HepG2 (cell line): ENCODE data around the gene CNR2. TPM values are rescaled to one million over a fixed set of nuclear protein-coding genes. Genes with fewer than 3 reads are reported as not detected.

Experiments used
- CCDC6 ChIP-seq: sonication (generic); formaldehyde crosslinking; IDR thresholded peaks from 2 replicates; pipeline ENCODE4 v1.8.1; 2022; ENCODE audit warnings: mild to moderate bottlenecking, missing genetic modification reagents, moderate library complexity
- JUN ChIP-seq: sonication (generic); formaldehyde crosslinking; IDR thresholded peaks from 2 replicates; pipeline ENCODE4 v1.4.0; 2020; ENCODE audit warnings: mild to moderate bottlenecking, missing genetic modification reagents
- SMAD1 ChIP-seq: sonication (generic); formaldehyde crosslinking; IDR thresholded peaks from 2 replicates; pipeline ENCODE4 v1.4.0; 2020; ENCODE audit warnings: missing genetic modification reagents, low read depth, mild to moderate bottlenecking, borderline replicate concordance
- SMARCE1 ChIP-seq: fragments of 450-650 bp; IDR thresholded peaks from 2 replicates; pipeline ENCODE4 v1.6.1; 2017; ENCODE audit warnings: borderline replicate concordance
- TCF7L2 ChIP-seq: IDR thresholded peaks from 2 replicates; pipeline ENCODE4 v1.6.1; 2011; ENCODE audit warnings: mild to moderate bottlenecking, low read depth, low read length, moderate library complexity
- TGIF2 ChIP-seq: IDR thresholded peaks from 2 replicates; pipeline ENCODE4 v1.6.1; 2016; ENCODE audit warnings: control low read depth, missing compliant biosample characterization
- TOE1 ChIP-seq: sonication (generic); formaldehyde crosslinking; IDR thresholded peaks from 2 replicates; pipeline ENCODE4 v1.4.0; 2020; ENCODE audit warnings: mild to moderate bottlenecking, missing genetic modification reagents
- ZBTB40 ChIP-seq, 2 experiments: fragments of 450-650 bp in 1 of 2; sonication (generic) in 1 of 2; formaldehyde crosslinking in 1 of 2; IDR thresholded peaks; 2 replicates each; pipeline versions ENCODE4 v1.6.1 to v1.8.0; 2016 to 2022; ENCODE audit warnings: antibody characterized with exemption in 1 of 2, mild to moderate bottlenecking in 1 of 2, missing genetic modification reagents in 1 of 2
- ZFP62 ChIP-seq: sonication (generic); formaldehyde crosslinking; IDR thresholded peaks from 2 replicates; pipeline ENCODE4 v1.4.0; 2020; ENCODE audit warnings: missing genetic modification reagents
- ZMAT3 ChIP-seq: sonication (generic); formaldehyde crosslinking; conservative IDR thresholded peaks from 2 replicates; pipeline ENCODE4 v1.7.0; 2021; ENCODE audit warnings: missing genetic modification reagents
- ZMYM2 ChIP-seq: sonication (generic); formaldehyde crosslinking; IDR thresholded peaks from 2 replicates; pipeline ENCODE4 v1.8.0; 2022; ENCODE audit warnings: mild to moderate bottlenecking, missing genetic modification reagents
- ZNF101 ChIP-seq: sonication (generic); formaldehyde crosslinking; IDR thresholded peaks from 2 replicates; pipeline ENCODE4 v1.4.0; 2020; ENCODE audit warnings: mild to moderate bottlenecking, low read depth, missing genetic modification reagents, borderline replicate concordance
- ZNF136 ChIP-seq: sonication (generic); formaldehyde crosslinking; IDR thresholded peaks from 2 replicates; pipeline ENCODE4 v1.8.1; 2022; ENCODE audit warnings: low read depth, mild to moderate bottlenecking, moderate library complexity, missing genetic modification reagents
- ZNF839 ChIP-seq: sonication (generic); formaldehyde crosslinking; IDR thresholded peaks from 2 replicates; pipeline ENCODE4 v1.4.0; 2020; ENCODE audit warnings: missing genetic modification reagents, mild to moderate bottlenecking, borderline replicate concordance
- ZNF850 ChIP-seq: sonication (generic); formaldehyde crosslinking; conservative IDR thresholded peaks from 2 replicates; pipeline ENCODE4 v1.9.0; 2021; ENCODE audit warnings: mild to moderate bottlenecking, missing genetic modification reagents
- polyA plus RNA-seq, 8 experiments: library from polyadenylated mRNA; depleted of rRNA in 3 of 8; stranded (reverse) in 7 of 8; unstranded in 1 of 8; fragments of >200 nt; fragmentation: Illumina TruSeq in 4 of 8; extraction: Trizol in 4 of 8; gene quantifications; 2 replicates each; pipeline versions ENCODE4 v1.2.1 to v1.2.3, GENCODE V29; 2011 to 2016; ENCODE audit warnings: low read depth in 4 of 8, missing spikeins in 1 of 8, mixed read lengths in 1 of 8; ENCODE audit not compliant: insufficient read depth in 1 of 8
- total RNA-seq, 5 experiments: library from RNA; depleted of rRNA; stranded (reverse); fragments of >200 nt; fragmentation: Illumina TruSeq; extraction: Trizol; gene quantifications; 2 replicates each; pipeline ENCODE4 v1.2.3, GENCODE V29; 2016; ENCODE audit warnings: low read depth in 1 of 5
- TF ChIP-seq, protein P1 (sequence below): sonication (generic); formaldehyde crosslinking; IDR thresholded peaks from 2 replicates; pipeline ENCODE4 v1.4.0; 2020; ENCODE audit warnings: missing genetic modification reagents
- TF ChIP-seq, protein P2 (sequence below): IDR thresholded peaks from 2 replicates; pipeline ENCODE4 v1.6.1; 2016; ENCODE audit warnings: missing compliant biosample characterization, missing genetic modification reagents, borderline replicate concordance

CNR2 gene
- total and polyA plus RNA-seq, 2 of the 13 experiments (the other 11 are each of a cell fraction or from before 2014, with no cell fraction given) = not detected

DNA sequence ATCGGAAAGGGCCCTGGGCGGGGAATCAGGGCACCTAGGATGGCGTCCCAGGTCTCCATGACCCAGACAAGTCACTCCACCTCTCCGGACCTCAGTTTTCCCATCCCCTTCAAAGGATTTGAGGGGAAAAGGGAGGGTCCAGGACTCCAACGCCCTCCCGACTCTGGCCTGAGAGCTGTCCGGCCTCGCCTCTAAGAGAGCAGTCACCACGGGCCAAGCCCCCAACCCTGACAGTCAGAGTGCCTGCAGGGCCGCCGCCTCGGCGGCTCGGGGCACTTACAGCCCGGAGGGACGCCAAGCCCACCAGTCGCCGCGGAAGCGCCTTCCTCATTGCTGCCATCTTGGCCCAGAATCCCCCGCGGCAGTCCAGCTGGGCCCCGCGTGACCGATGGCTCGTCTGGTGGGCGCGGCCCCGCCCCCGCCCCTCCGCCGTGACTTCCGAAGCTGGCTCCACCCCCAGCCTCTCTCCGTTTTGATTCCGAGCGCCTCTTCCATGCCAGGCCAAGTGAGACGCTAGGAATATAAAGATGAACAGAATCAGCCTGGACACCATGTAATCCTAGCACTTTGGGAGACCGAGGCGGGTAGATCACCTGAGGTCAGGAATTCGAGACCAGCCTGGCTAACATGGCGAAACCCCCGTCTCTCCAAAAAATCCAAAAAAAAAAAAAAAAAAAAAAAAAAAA is 87.9 kb downstream of the CNR2 start, which contains the start of gene HMGCL (continued):
- TF ChIP-seq ZBTB40 (IDR thresholded peaks at IDR 0.05) (no peak), ZBTB40 (CRISPR knock-in tag; IDR thresholded peaks at IDR 0.05) (peak; percentile 86), ZNF101 (CRISPR knock-in tag) (0 out of 2 replicates have a peak, but pooled peaks have one; percentile 54), ZNF839 (CRISPR knock-in tag) (0 out of 2 replicates have a peak, but pooled peaks have one; percentile 31), SMAD1 (CRISPR knock-in tag) (0 out of 2 replicates have a peak, but pooled peaks have one; percentile 31), ZNF136 (peak; percentile 44; the same call in 1 of the 2 replicates), CCDC6 (CRISPR knock-in tag) (no peak), TGIF2 (CRISPR knock-in tag) (no peak; the same call in 1 of the 2 replicates), ZNF850 (no peak), SMARCE1 (no peak), ZMAT3 (CRISPR knock-in tag) (peak; percentile 77; the same call in 1 of the 2 replicates), TOE1 (CRISPR knock-in tag) (no peak), ZFP62 (no peak), JUN (no peak), TCF7L2 (no peak), ZMYM2 (CRISPR knock-in tag) (no peak)
- TF ChIP-seq, protein P1, sequence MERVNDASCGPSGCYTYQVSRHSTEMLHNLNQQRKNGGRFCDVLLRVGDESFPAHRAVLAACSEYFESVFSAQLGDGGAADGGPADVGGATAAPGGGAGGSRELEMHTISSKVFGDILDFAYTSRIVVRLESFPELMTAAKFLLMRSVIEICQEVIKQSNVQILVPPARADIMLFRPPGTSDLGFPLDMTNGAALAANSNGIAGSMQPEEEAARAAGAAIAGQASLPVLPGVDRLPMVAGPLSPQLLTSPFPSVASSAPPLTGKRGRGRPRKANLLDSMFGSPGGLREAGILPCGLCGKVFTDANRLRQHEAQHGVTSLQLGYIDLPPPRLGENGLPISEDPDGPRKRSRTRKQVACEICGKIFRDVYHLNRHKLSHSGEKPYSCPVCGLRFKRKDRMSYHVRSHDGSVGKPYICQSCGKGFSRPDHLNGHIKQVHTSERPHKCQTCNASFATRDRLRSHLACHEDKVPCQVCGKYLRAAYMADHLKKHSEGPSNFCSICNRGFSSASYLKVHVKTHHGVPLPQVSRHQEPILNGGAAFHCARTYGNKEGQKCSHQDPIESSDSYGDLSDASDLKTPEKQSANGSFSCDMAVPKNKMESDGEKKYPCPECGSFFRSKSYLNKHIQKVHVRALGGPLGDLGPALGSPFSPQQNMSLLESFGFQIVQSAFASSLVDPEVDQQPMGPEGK = peak; percentile 61; the same call in 1 of the 2 replicates
- TF ChIP-seq, protein P2, sequence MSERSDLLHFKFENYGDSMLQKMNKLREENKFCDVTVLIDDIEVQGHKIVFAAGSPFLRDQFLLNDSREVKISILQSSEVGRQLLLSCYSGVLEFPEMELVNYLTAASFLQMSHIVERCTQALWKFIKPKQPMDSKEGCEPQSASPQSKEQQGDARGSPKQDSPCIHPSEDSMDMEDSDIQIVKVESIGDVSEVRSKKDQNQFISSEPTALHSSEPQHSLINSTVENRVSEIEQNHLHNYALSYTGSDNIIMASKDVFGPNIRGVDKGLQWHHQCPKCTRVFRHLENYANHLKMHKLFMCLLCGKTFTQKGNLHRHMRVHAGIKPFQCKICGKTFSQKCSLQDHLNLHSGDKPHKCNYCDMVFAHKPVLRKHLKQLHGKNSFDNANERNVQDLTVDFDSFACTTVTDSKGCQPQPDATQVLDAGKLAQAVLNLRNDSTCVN (CRISPR knock-in tag) = no peak
